22Rv1 (cell line): ENCODE data around the gene CEP164.

Experiments
- CTCF ChIP-seq: fragments of 450-650 bp; IDR thresholded peaks from 2 replicates; pipeline ENCODE4 v1.5.1; 2017; ENCODE audit warnings: mild to moderate bottlenecking
- ZFX ChIP-seq: fragments of 450-650 bp; IDR thresholded peaks from 2 replicates; pipeline ENCODE4 v1.6.1; 2017; ENCODE audit warnings: antibody characterized with exemption, borderline replicate concordance

DNA sequence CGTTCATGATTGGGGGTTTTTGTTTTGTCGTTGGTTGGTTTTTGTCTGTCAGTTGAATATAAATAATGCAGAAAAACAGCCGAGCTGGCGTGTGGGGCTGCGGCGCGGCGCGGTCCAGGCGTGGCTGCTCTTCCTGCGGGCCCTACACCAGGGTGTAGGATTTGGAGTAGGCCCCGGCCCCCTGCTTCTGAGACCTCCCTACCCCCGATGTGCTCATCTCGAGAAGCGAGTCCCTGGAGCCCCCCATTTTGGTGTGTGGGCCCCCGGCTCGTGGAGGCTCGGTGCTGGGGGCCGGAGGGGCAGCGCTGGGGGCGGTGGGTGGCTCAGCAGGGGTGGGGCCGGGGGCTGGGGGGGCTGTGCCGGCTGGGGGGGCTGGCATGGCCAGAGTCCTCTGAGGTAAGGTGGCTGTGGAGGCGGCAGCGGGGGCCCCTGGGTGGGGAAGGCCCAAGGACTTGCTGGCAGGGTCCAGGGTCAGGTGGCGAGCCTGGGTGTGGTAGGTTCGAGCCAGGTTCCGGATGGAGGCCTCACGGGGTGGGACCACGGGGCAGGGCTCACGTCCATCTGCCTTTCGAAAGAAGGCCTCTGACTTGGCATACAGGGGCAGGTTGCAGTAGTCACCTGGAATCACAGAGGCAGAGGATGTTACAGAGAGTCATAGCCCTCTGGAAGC is 100.7 kb downstream of the CEP164 start:
- TF ChIP-seq CTCF: no peak
- TF ChIP-seq ZFX: no peak
